GM12878 (cell line): ENCODE data around the gene CLK2. TPM values are rescaled to one million over a fixed set of nuclear protein-coding genes. Genes with fewer than 3 reads are reported as not detected.

Experiments
- BCL3 ChIP-seq: IDR thresholded peaks from 2 replicates; pipeline ENCODE4 v1.6.1; 2011; ENCODE audit warnings: borderline replicate concordance, low read depth, mild to moderate bottlenecking, moderate library complexity, low read length; ENCODE audit not compliant: insufficient read depth, poor library complexity, severe bottlenecking
- EGR1 ChIP-seq, 2 experiments: IDR thresholded peaks; 1 replicate in 1 of 2; 2 replicates in 1 of 2; pipeline ENCODE4 v1.6.1; 2011 to 2012; ENCODE audit warnings: low read depth in 2 of 2, low read length in 2 of 2, borderline replicate concordance in 1 of 2, mild to moderate bottlenecking in 1 of 2, moderate library complexity in 1 of 2
- polyA plus RNA-seq, 11 experiments: library from polyadenylated mRNA; depleted of rRNA in 4 of 11; unstranded in 6 of 11; stranded (reverse) in 5 of 11; fragments of >200 nt; fragmentation: Nextera tagmentation in 4 of 11; fragmentation: Illumina TruSeq in 1 of 11; extraction: Ambion mirVana in 4 of 11; extraction: Trizol in 1 of 11; gene quantifications; 1 replicate in 1 of 11; 2 replicates in 10 of 11; pipeline versions ENCODE4 v1.2.1 to v1.2.3, GENCODE V29; 2011 to 2016; ENCODE audit warnings: inconsistent platforms in 2 of 11, missing spikeins in 2 of 11, low read depth in 1 of 11
- total RNA-seq, 4 experiments: library from RNA; depleted of rRNA in 3 of 4; stranded (reverse); fragments of >200 nt in 3 of 4; fragmentation: Illumina TruSeq in 1 of 4; extraction: Trizol in 1 of 4; gene quantifications; 2 replicates each; pipeline versions ENCODE4 v1.2.1 to v1.2.3, GENCODE V29; 2013 to 2021
- TF ChIP-seq, protein P1 (sequence below): fragments of 450-650 bp; conservative IDR thresholded peaks from 2 replicates; pipeline ENCODE4 v1.6.1; 2017; ENCODE audit warnings: mild to moderate bottlenecking, moderate library complexity

The CLK2 gene
- total and polyA plus RNA-seq, 10 of the 15 experiments (the other 5 are each of a cell fraction or from before 2014, with no cell fraction given), result 11.1 to 83.7 (median 36.7) TPM

DNA sequence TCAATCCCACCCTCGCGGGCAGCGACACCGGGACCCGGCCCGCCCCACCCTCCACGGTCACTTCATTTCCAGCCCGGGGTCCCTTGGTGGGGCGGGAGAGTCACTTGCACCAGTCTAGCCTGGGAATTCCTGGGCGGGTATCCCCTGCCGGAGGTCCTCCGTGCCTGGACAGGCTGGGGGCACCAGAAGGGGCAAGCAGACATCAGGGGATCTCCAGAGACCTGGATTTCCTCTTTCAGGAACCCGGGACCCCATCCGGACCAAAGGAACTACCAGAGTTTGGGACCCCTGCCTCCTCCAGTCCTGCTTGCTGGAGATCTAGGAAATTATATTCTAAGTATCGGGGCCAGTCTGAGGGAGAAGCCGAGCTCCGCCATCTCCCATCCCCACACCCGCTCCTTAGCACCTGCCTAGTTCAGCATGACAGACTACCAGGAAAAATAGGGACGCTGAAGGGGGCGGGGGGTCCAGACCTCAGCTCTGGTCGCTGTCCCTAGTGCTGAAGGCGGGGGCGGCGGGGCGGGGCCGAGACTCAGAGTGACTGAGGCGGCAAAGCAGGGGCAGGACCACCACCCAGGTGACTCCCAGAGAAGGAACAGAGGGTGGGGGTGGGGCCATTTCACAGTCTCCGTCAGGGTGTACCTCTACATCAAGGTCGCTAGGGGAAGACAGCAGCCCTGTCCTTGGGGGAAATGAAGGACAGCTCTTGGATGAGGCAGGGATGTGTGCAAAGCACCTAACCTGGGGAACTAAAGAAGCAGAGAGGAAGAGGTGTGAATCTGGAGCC lies 4.8 kb upstream of the CLK2 start (continued):
- TF ChIP-seq EGR1 (IDR thresholded peaks at IDR 0.05; ENCODE audit: borderline replicate concordance in 1 of 2, low read depth in 2 of 2, low read length in 2 of 2) (peak; percentile 46 to 100), BCL3 (no peak)
- TF ChIP-seq, protein P1, sequence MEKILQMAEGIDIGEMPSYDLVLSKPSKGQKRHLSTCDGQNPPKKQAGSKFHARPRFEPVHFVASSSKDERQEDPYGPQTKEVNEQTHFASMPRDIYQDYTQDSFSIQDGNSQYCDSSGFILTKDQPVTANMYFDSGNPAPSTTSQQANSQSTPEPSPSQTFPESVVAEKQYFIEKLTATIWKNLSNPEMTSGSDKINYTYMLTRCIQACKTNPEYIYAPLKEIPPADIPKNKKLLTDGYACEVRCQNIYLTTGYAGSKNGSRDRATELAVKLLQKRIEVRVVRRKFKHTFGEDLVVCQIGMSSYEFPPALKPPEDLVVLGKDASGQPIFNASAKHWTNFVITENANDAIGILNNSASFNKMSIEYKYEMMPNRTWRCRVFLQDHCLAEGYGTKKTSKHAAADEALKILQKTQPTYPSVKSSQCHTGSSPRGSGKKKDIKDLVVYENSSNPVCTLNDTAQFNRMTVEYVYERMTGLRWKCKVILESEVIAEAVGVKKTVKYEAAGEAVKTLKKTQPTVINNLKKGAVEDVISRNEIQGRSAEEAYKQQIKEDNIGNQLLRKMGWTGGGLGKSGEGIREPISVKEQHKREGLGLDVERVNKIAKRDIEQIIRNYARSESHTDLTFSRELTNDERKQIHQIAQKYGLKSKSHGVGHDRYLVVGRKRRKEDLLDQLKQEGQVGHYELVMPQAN, result peak; percentile 60
- TF ChIP-seq, all 136 proteins: peak for 7
